DOHH2 (cell line): ENCODE measurements around the gene AFAP1.

Experiments used
- CTCF ChIP-seq: fragments of 200-600 bp; sonication (generic); IDR thresholded peaks from one replicate; pipeline ENCODE4 v1.5.1; 2014; ENCODE audit warnings: antibody characterized with exemption, mild to moderate bottlenecking, low read depth, low read length; ENCODE audit not compliant: poor library complexity, severe bottlenecking
- EZH2phosphoT487 ChIP-seq: fragments of 200-600 bp; sonication (generic); IDR thresholded peaks from 2 replicates; pipeline ENCODE4 v1.6.1; 2017; ENCODE audit warnings: borderline replicate concordance, mild to moderate bottlenecking, antibody characterized with exemption, low read length, moderate library complexity, mixed read lengths

GRCh38 chr4:7947927-7948326, 8.3 kb upstream of the AFAP1 start:
- no peak for TF ChIP-seq CTCF
- TF ChIP-seq EZH2phosphoT487, result no peak
